Stimulated activated naive CD4-positive, alpha-beta T cell treated with Interleukin-2 at 50 U/mL for 16 hours (primary cell): ENCODE data around the gene NPIPB6.

ENCODE experiments used
- DNase-seq: peaks from one replicate; lab custom pipeline; 2025; lab: John Stamatoyannopoulos, UW

Gene NPIPB6

GRCh38 chr16:28321700-28322411 is 41.5 kb downstream of the NPIPB6 start:
- no peak for DNase-seq

GRCh38 chr16:28320741-28321140 is 42.6 kb downstream of the NPIPB6 start:
- no peak for DNase-seq

- no peak for DNase-seq
Observed at GRCh38 chr16:28320023-28320561, 43.2 kb downstream of the NPIPB6 start.

- no peak for DNase-seq
Observed at GRCh38 chr16:28319476-28320022, 43.8 kb downstream of the NPIPB6 start.

GRCh38 chr16:28318042-28318744 is 45.1 kb downstream of the NPIPB6 start:
- DNase-seq = no peak

- DNase-seq = peak; percentile 62
Observed at GRCh38 chr16:28317040-28317880, 46.0 kb downstream of the NPIPB6 start.

- DNase-seq = no peak
Observed at GRCh38 chr16:28316054-28316453, 47.3 kb downstream of the NPIPB6 start.

- DNase-seq = no peak
Observed at GRCh38 chr16:28313587-28313986, 49.7 kb downstream of the NPIPB6 start.

GRCh38 chr16:28312327-28312726 is 51.0 kb downstream of the NPIPB6 start:
- DNase-seq = no peak

GRCh38 chr16:28311913-28312312 is 51.4 kb downstream of the NPIPB6 start:
- DNase-seq = peak; percentile 33

GRCh38 chr16:28311413-28311812 is 51.9 kb downstream of the NPIPB6 start:
- no peak for DNase-seq

GRCh38 chr16:28310796-28311195 is 52.5 kb downstream of the NPIPB6 start:
- no peak for DNase-seq

GRCh38 chr16:28309811-28310311 is 53.4 kb downstream of the NPIPB6 start:
- peak; percentile 87 for DNase-seq

- DNase-seq = no peak
Observed at GRCh38 chr16:28308794-28309584, 54.3 kb downstream of the NPIPB6 start.

- DNase-seq = no peak
Observed at GRCh38 chr16:28307936-28308335, 55.4 kb downstream of the NPIPB6 start.

- DNase-seq = no peak
Observed at GRCh38 chr16:28304214-28304613, 59.1 kb downstream of the NPIPB6 start.

GRCh38 chr16:28303132-28303531 is 60.2 kb downstream of the NPIPB6 start:
- DNase-seq = no peak

- DNase-seq = no peak
Observed at GRCh38 chr16:28301620-28302019, 61.7 kb downstream of the NPIPB6 start.

- no peak for DNase-seq
Observed at GRCh38 chr16:28301154-28301553, 62.2 kb downstream of the NPIPB6 start.

- no peak for DNase-seq
Observed at GRCh38 chr16:28300327-28300726, 63.0 kb downstream of the NPIPB6 start.

- DNase-seq = no peak
Observed at GRCh38 chr16:28298511-28298878, 64.8 kb downstream of the NPIPB6 start.
